Activated CD8-positive, alpha-beta memory T cell treated with anti-CD3 and anti-CD28 coated beads, Interleukin-2, amount 50 U/mL, for 48 hours (primary cell): ENCODE results near the gene OBSL1.

Experiments
- DNase-seq: peaks from one replicate; pipeline ENCODE4 v3.0.0-alpha.2; 2020

The OBSL1 gene

DNA sequence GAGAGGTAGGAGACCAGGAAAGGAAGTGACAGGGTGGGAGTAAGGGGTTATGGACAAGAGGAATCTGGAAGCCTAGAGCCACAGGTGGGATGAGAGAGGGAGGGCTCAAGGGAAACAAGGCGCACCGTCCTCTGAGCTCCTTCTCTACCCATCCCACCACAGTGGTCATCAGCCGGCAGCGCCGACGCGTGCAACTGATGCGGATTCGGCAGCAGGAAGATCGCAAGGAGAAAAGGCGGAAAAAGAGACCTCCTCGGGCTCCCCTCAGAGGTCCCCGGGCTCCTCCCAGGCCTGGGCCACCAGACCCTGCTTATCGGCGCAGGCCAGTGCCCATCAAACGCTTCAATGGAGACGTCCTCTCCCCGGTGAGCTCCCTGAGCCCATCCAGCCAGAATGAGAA is 22.3 kb downstream of the OBSL1 start:
- no peak for DNase-seq

DNA sequence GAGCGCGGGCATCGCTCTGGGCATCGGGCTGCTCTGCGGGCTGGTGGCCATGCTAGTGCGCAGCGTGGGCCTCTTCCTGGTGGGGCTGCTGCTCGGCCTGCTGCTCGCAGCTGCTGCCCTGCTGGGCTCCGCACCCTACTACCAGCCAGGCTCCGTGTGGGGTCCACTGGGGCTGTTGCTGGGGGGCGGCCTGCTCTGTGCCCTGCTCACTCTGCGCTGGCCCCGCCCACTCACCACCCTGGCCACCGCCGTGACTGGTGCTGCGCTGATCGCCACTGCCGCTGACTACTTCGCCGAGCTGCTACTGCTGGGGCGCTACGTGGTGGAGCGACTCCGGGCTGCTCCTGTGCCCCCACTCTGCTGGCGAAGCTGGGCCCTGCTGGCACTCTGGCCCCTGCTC is 23.7 kb downstream of the OBSL1 start:
- DNase-seq = no peak

GRCh38 chr2:219545943-219546352 is 25.4 kb downstream of the OBSL1 start:
- no peak for DNase-seq

GRCh38 chr2:219545295-219545942 is 25.9 kb downstream of the OBSL1 start:
- no peak for DNase-seq

DNA sequence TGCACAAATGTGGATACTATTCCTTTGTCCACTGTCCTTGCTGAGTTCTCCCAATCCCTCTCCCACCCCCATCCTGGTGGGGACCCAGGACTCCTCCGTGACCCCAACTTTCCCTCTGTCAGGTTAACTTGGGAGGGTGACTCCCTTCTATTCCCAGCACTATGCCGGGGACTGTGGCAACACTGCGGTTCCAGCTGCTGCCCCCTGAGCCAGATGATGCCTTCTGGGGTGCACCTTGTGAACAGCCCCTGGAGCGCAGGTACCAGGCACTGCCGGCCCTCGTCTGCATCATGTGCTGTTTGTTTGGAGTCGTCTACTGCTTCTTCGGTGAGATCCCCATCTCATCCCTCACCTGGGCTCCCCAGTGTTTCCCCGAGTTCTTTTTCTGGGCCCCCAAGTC is 26.8 kb downstream of the OBSL1 start:
- DNase-seq = no peak

DNA sequence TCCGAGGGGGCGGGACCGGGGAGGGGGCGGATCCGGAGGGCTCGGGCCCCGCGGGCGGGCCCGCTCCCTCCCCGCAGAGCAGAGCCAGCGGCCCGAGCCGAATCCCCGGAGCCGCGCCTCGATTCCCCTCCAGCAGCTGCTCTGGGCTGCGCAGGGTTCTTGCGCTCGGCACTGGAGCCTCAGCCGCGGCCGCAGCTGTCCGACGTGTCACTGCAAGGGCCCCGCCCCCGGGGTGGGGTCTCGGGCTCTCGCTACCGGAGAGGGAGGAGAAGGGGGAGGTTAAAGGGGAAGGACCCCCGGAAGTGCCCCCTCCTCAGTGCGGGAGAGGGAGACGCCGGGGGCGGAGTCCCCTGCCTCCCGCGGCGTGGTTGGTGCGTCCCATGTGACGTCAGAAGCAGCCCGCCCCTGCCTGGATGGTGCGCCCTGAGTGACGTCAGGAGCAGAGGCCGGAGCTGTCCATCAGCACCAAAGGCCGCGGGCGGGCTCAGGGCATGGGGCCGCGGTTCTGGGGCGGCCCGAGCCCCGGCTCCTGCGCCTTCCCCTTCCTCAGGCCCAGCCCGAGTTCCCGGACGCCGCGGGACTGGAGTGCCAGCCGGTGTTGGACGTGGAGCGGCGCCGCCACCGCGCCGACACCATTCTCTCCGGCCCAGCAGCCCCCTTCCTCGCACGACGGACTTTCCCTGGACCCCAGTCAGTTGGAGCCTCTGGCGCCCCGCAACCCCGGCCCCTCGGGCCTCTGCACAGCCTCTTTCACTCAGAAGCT is 27.6 kb downstream of the OBSL1 start, which contains the start of the genes CHPF and TMEM198:
Gene CHPF, minus strand, starts transcription at position 214 of the 763 bp plus-strand sequence. CDS start 271 bp downstream, outside the sequence.
Gene TMEM198, plus strand, starts transcription at position 433 of the 763 bp plus-strand sequence. CDS start 700 bp downstream, outside the sequence.
- DNase-seq = peak; percentile 95

- no peak for DNase-seq
Observed at GRCh38 chr2:219542931-219543595, 28.3 kb downstream of the OBSL1 start.

- peak; percentile 95 for DNase-seq
Observed at GRCh38 chr2:219541611-219542180, 29.6 kb downstream of the OBSL1 start.

- DNase-seq = no peak
Observed at GRCh38 chr2:219540784-219541504, 30.4 kb downstream of the OBSL1 start.

DNA sequence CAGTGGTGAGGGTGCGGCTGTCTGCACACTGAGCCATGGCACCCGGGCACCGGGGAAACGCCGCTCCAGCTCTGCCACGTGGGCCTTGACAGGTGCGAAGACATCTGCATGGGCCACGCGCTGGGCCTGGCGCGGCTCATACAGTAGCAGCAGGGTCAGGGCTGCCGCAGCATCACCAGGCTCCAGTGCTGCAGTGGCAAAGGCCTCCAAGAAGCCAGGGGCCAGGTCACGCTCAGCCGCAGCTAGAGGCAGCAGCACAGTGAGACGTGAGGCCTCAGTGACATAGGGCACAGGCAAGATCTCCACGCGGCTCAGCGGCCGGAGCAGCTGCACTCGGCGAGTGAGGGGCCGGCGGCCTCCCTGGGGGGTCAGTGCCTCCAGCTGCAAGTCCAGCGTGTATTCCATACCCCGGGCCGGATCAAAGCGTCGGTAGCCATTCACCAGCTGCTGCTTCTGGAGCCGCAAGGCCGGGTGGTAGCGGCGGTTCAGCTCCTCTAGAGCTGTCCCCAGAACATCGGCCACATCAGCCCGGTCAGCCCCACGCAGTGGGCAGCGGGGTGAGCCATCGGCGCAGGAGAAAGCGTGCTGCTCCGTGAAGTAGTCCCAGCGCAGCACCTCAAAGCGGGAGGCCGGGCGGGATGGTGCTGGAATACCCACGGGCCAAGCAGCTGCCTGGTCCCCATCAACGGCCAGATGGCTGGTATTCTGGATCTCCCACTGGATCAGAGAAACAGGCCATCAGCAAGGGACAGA is 31.2 kb downstream of the OBSL1 start:
- DNase-seq = no peak

- DNase-seq = no peak
Observed at GRCh38 chr2:219538956-219539788, 32.2 kb downstream of the OBSL1 start.

- DNase-seq = no peak
Observed at GRCh38 chr2:219538504-219538951, 32.8 kb downstream of the OBSL1 start.

DNA sequence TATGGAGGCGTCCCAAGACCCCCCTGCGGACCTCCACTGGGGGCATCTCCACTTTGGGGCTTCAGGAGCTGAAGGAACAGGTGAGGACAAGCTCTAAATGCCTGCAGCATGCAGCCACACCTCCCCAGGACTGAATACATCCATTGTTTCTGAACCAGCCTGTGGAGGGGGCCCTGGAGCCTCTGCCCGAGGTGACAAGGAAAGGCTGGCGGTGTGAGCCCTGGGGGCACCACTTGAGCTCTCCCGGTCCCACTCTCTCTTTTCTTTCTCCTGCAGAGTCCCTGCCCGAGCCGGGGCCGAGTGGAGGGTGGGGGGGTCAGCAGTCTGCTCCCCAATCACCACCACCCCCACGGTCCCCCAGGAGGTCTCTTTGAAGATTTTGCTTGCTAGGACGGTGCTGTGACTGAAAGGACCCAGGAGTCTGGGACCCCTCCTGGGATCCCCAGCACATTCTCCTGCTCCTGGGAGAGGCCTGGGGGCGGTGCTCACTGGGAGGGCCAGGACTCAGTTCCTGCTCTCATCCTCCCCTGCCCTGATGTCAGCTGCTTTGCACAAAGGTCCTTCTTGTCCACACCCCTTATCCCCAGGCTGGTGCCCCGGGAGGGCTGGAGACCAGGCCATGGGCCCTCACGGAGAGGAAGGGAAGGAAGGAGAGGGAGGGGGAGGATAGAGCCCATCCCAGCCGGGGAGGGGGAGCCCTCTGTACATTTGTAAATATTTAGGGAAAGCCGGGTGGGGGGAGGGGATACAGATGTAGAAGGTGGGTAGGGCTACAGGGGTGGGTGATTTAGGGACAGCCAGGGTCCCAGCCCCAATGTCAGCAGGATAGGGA is 33.5 kb downstream of the OBSL1 start:
- no peak for DNase-seq

DNA sequence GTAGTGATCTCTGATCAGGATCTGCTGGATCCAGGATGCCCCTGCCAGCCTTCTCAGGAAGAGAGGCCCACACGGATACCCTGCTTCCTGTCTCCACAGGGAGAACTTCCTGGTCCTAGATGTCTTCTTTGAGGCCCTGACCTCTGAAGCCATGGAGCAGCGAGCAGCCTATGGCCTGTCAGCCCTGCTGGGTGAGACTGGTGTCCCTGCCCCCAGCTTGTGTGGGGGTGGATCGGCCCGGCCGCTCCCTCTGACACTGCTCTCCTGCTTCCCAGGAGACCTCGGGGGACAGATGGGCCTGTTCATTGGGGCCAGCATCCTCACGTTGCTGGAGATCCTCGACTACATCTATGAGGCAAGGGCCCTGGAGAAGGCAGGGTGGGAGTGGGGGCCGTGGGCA is 34.4 kb downstream of the OBSL1 start:
- no peak for DNase-seq

DNA sequence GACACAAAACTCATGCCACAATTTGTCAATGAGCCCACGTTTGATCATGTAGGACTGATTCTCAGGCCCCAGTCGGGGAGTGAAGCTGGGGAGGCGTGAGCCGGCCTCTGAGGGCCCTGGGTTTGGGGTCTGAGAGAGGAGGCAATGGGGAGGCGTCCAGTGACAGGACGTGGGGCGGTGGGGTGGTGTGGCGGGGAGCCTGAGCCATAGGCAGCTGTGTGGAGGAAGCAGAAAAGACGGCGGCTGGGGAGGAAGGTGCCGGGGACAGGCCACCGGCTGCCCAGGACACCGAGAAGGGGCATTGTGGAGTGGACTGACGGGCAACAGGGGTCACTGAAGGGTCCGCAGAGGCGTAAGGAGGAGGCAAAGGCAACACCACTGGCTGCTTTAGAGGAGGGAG is 34.9 kb downstream of the OBSL1 start:
- DNase-seq = no peak

DNA sequence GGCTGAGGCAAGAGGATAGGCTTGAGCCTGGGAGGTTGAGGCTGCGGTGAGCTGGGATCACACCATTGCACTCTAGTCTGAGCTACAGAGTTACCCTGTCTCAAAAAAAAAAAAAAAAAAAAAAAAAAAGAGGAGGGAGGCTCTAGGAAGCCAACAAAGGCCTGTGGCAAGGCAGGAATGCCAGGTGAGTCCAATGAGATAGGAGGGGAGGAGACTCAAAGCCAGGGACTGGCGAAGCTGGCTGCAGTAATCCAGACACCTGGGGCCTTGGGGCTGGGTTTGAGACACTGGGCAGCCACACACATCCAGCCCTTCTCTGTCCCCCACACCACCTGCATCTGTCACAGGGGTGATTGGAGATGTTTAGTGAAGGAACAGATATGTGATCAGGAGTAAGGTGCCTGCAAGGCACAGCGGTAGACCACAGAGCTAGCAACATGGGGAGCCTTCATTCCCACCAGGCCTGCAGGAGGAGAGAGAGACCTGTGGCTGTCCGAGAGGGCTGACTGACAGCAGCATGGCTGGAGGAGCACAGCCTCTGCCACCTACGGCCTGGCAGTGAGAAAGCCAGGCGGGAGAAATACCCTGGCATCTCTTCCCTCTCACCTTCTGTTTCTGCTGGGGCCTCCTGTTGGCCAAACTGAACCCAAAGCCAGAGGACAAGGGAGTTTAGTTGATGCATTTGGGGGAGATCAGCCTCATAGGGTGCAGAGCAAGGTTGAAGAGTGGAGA is 37.2 kb downstream of the OBSL1 start:
- no peak for DNase-seq

GRCh38 chr2:219532378-219532649 is 39.0 kb downstream of the OBSL1 start:
- no peak for DNase-seq

- DNase-seq = no peak
Observed at GRCh38 chr2:219531639-219532377, 39.5 kb downstream of the OBSL1 start.
